ENCODE data around the gene FCGR1A.
"Not testable (repeated sequence)": the region's sequence is repeated elsewhere in the genome, so short reads cannot be mapped to it uniquely, and the experiment has no call there.

DNA sequence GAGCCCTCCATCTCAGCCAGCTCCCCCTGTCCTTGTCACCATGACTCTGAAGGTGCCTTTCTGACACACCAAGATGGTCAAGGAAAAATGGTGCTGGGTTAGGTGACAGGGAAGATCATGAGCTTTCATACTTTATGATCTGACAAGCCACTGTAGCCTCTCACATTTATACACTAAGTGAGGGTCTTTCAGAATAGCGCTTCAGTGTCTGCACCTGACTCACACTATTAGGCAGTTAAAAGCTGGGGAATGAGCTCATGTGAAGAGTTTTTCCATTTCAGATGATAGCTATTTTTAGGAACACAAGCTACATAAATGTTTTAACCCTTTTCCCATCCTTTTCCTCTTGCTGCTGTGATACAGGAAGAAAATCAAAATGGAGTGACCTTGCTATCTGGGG, 4.2 kb upstream of the FCGR1A start:
- TF ChIP-seq, protein P1, sequence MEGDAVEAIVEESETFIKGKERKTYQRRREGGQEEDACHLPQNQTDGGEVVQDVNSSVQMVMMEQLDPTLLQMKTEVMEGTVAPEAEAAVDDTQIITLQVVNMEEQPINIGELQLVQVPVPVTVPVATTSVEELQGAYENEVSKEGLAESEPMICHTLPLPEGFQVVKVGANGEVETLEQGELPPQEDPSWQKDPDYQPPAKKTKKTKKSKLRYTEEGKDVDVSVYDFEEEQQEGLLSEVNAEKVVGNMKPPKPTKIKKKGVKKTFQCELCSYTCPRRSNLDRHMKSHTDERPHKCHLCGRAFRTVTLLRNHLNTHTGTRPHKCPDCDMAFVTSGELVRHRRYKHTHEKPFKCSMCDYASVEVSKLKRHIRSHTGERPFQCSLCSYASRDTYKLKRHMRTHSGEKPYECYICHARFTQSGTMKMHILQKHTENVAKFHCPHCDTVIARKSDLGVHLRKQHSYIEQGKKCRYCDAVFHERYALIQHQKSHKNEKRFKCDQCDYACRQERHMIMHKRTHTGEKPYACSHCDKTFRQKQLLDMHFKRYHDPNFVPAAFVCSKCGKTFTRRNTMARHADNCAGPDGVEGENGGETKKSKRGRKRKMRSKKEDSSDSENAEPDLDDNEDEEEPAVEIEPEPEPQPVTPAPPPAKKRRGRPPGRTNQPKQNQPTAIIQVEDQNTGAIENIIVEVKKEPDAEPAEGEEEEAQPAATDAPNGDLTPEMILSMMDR (IDR thresholded peaks at IDR 0.05) = not testable (repeated sequence)
- not testable (repeated sequence) for TF ChIP-seq POLR2A (IDR thresholded peaks at IDR 0.05)
